H9 (cell line): Measurements from ENCODE around the gene FABP1. TPM values are rescaled to one million over a fixed set of nuclear protein-coding genes. Genes with fewer than 3 reads are reported as not detected.

Experiments
- DNase-seq: peaks from one replicate; pipeline ENCODE4 v3.0.0-alpha.2; 2017
- H2AFZ ChIP-seq: one replicate; pipeline ENCODE4 v1.6.1; 2013; ENCODE audit warnings: mild to moderate bottlenecking, low read length, control low read depth, moderate library complexity
- H2AK5ac ChIP-seq: 2 replicates; pipeline ENCODE4 v1.6.1; 2013; ENCODE audit warnings: low read length, control low read depth, mixed read lengths; ENCODE audit not compliant: insufficient read length
- H2BK120ac ChIP-seq: one replicate; pipeline ENCODE4 v1.6.1; 2013; ENCODE audit warnings: low read depth, mild to moderate bottlenecking, low read length, control low read depth, inconsistent platforms; ENCODE audit not compliant: poor library complexity, severe bottlenecking
- H2BK12ac ChIP-seq: 2 replicates; pipeline ENCODE4 v1.6.1; 2013; ENCODE audit warnings: low read length, control low read depth, mixed read lengths, low read depth; ENCODE audit not compliant: insufficient read length
- H2BK15ac ChIP-seq: 2 replicates; pipeline ENCODE4 v1.6.1; 2013; ENCODE audit warnings: low read depth, low read length, control low read depth
- H2BK20ac ChIP-seq: one replicate; pipeline ENCODE4 v1.6.1; 2013; ENCODE audit warnings: low read depth, mild to moderate bottlenecking, low read length, control low read depth, inconsistent platforms; ENCODE audit not compliant: poor library complexity, severe bottlenecking
- H2BK5ac ChIP-seq: 2 replicates; pipeline ENCODE4 v1.6.1; 2013; ENCODE audit warnings: low read length, control low read depth, mixed read lengths; ENCODE audit not compliant: insufficient read length
- H3K14ac ChIP-seq: 2 replicates; pipeline ENCODE4 v1.6.1; 2013; ENCODE audit warnings: low read length, control low read depth; ENCODE audit not compliant: insufficient read depth
- H3K18ac ChIP-seq: 2 replicates; pipeline ENCODE4 v1.6.1; 2013; ENCODE audit warnings: low read depth, mild to moderate bottlenecking, mixed read lengths, low read length, control low read depth; ENCODE audit not compliant: insufficient read length
- H3K23ac ChIP-seq: 2 replicates; pipeline ENCODE4 v1.6.1; 2013; ENCODE audit warnings: low read length, control low read depth, mixed read lengths, low read depth; ENCODE audit not compliant: insufficient read length
- H3K23me2 ChIP-seq: 2 replicates; pipeline ENCODE4 v1.6.1; 2013; ENCODE audit warnings: low read depth, mild to moderate bottlenecking, mixed read lengths, low read length, control low read depth; ENCODE audit not compliant: insufficient read length, poor library complexity, severe bottlenecking
- H3K27ac ChIP-seq: 2 replicates; pipeline ENCODE4 v1.5.1; 2013; ENCODE audit warnings: low read length, control low read depth, mixed read lengths, low read depth; ENCODE audit not compliant: insufficient read length
- H3K27me3 ChIP-seq: 2 replicates; pipeline ENCODE4 v1.6.1; 2013; ENCODE audit warnings: low read length, control low read depth, inconsistent platforms; ENCODE audit not compliant: insufficient read depth
- H3K4ac ChIP-seq: 2 replicates; pipeline ENCODE4 v1.6.1; 2013; ENCODE audit warnings: low read depth, mild to moderate bottlenecking, control low read depth, inconsistent platforms, low read length, moderate library complexity
- H3K4me1 ChIP-seq: 2 replicates; pipeline ENCODE4 v1.6.1; 2013; ENCODE audit warnings: low read length, control low read depth, inconsistent platforms; ENCODE audit not compliant: insufficient read depth
- H3K4me2 ChIP-seq: 2 replicates; pipeline ENCODE4 v1.6.1; 2013; ENCODE audit warnings: low read length, control low read depth, mixed read lengths; ENCODE audit not compliant: insufficient read length, insufficient read depth
- H3K56ac ChIP-seq: 2 replicates; pipeline ENCODE4 v1.6.1; 2013; ENCODE audit warnings: low read depth, mild to moderate bottlenecking, mixed read lengths, low read length, control low read depth; ENCODE audit not compliant: insufficient read length
- H3K79me1 ChIP-seq: 2 replicates; pipeline ENCODE4 v1.6.1; 2013; ENCODE audit warnings: low read depth, mild to moderate bottlenecking, moderate library complexity, low read length, control low read depth, inconsistent platforms; ENCODE audit not compliant: insufficient read depth, poor library complexity, severe bottlenecking
- H3K79me2 ChIP-seq: 2 replicates; pipeline ENCODE4 v1.6.1; 2013; ENCODE audit warnings: low read length, control low read depth, inconsistent platforms; ENCODE audit not compliant: insufficient read depth
- H3K9ac ChIP-seq: 2 replicates; pipeline ENCODE4 v1.6.1; 2013; ENCODE audit warnings: low read length, control low read depth, mixed read lengths; ENCODE audit not compliant: insufficient read length; ENCODE audit errors: extremely low read depth
- H3K9me3 ChIP-seq: one replicate; pipeline ENCODE4 v1.6.1; 2013; ENCODE audit warnings: low read depth, low read length, inconsistent platforms; ENCODE audit not compliant: control insufficient read depth
- H3T11ph ChIP-seq: one replicate; pipeline ENCODE4 v1.6.1; 2013; ENCODE audit warnings: mild to moderate bottlenecking, low read length, control low read depth, inconsistent platforms
- H4K20me1 ChIP-seq: one replicate; pipeline ENCODE4 v1.6.1; 2013; ENCODE audit not compliant: control insufficient read depth, insufficient read length, insufficient read depth
- H4K5ac ChIP-seq: 2 replicates; pipeline ENCODE4 v1.6.1; 2013; ENCODE audit warnings: low read depth, mild to moderate bottlenecking, mixed read lengths, low read length, control low read depth; ENCODE audit not compliant: insufficient read length
- H4K8ac ChIP-seq: replicated peaks from 2 replicates; pipeline ENCODE4 v1.6.1; 2013; ENCODE audit warnings: low read length, control low read depth, mixed read lengths, low read depth; ENCODE audit not compliant: insufficient read length
- H4K91ac ChIP-seq: 2 replicates; pipeline ENCODE4 v1.6.1; 2013; ENCODE audit warnings: low read depth, mild to moderate bottlenecking, moderate library complexity, mixed read lengths, low read length, control low read depth; ENCODE audit not compliant: insufficient read length
- H3K27ac Mint-ChIP-seq, 3 experiments: 2 replicates in 2 of 3; 3 replicates in 1 of 3; pipeline ENCODE4 v1.8.0; 2020 to 2021; ENCODE audit warnings: mixed read lengths in 3 of 3, mild to moderate bottlenecking in 1 of 3, moderate library complexity in 1 of 3
- H3K27me3 Mint-ChIP-seq: 2 replicates; pipeline ENCODE4 v1.8.0; 2021; ENCODE audit warnings: low read depth, mild to moderate bottlenecking, moderate library complexity, mixed read lengths
- H3K36me3 Mint-ChIP-seq, 3 experiments: 2 replicates in 2 of 3; 3 replicates in 1 of 3; pipeline ENCODE4 v1.8.0; 2020 to 2021; ENCODE audit warnings: low read depth in 3 of 3, mixed read lengths in 3 of 3; ENCODE audit not compliant: insufficient read depth in 1 of 3
- H3K4me1 Mint-ChIP-seq, 2 experiments: 2 replicates each; pipeline ENCODE4 v1.8.0; 2020; ENCODE audit warnings: mixed read lengths in 2 of 2
- H3K4me3 Mint-ChIP-seq, 2 experiments: 2 replicates in 1 of 2; 3 replicates in 1 of 2; pipeline ENCODE4 v1.8.0; 2020 to 2021; ENCODE audit warnings: mild to moderate bottlenecking in 2 of 2, mixed read lengths in 2 of 2, moderate library complexity in 1 of 2
- H3K9me3 Mint-ChIP-seq, 2 experiments: 2 replicates in 1 of 2; 3 replicates in 1 of 2; pipeline ENCODE4 v1.8.0; 2020; ENCODE audit warnings: mild to moderate bottlenecking in 2 of 2, mixed read lengths in 2 of 2, moderate library complexity in 1 of 2
- WGBS: extraction: QIAGEN DNeasy Blood & Tissue Kit; methylation state at CpG from one replicate; pipeline ENCODE4 v1.1.7; 2013; ENCODE audit warnings: missing lambda C conversion rate, low lambda C conversion rate, mixed read lengths; ENCODE audit not compliant: insufficient read length; ENCODE audit errors: extremely low coverage; 5-methylcytosine and 5-hydroxymethylcytosine counted together
- total RNA-seq: library from RNA; stranded (reverse); gene quantifications from 2 replicates; pipeline ENCODE4 v1.2.1, GENCODE V29; 2021
- TF ChIP-seq, protein P1 (sequence below): fragments of 200-600 bp; sonication (generic); conservative IDR thresholded peaks from 3 replicates; pipeline ENCODE4 v1.8.0; 2021; ENCODE audit warnings: antibody characterized with exemption, mild to moderate bottlenecking

FABP1 gene
- total RNA-seq, 1 experiment from 2014 or later, result not detected

DNA sequence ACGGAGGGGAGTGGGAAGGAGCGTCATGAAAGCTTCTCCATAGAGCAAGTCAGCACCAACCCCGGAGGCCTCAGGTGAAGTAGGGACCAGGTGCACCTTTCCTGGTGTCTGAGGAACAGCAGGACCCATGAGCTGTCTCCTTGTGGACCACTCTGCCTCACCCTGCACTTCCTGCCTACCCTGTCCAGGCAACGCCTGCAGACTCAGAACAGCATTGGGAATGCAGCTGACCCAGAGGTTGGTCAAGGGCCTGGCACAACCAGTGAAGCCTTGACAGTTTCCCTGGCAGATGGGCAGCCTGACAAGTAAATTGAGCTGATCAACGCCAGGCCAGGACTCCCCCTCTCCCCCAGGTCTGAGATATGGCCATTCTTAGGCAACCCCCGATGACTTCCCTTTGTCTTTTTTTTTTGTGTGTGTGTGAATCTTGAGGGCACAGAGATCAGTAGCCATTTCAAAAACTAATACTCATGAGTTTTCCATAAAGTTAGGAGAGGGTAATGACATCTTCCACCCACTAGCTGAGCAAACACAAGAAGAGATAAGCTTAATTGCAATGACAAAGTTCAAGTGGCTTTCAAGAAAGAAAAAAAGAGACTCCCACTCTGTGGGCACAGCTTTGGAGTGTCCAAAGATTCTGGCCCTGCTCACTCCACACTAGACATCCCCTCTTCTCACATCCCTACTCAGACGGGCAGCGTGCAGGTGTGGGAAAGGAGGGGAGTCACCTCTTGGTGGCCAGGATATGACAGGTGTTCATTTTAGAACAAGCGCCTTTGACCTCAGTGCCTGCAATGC lies 3.5 kb upstream of the FABP1 start:
- Mint-ChIP-seq H3K27ac (no peak overlapping the region; a peak in 1 of 7 replicates), H3K9me3 (no peaks in the 10 kb centered on the region), H3K4me1 (peaks cover 0 to 4% of the 10 kb centered on the region in 2 experiments; a peak in 2 of 4 replicates), H3K4me3 (no peak overlapping the region), H3K36me3 (no peaks in the 10 kb centered on the region), H3K27me3 (peaks cover 15% of the 10 kb centered on the region)
- Histone ChIP-seq H4K5ac (no peak overlapping the region), H3K56ac (no peak overlapping the region), H2AK5ac (no peak overlapping the region), H3K18ac (no peak overlapping the region), H3K23ac (no peak overlapping the region), H3K9me3 (no peaks in the 10 kb centered on the region), H3K4ac (no peak overlapping the region), H2BK120ac (no peak overlapping the region), H3K4me2 (no peak overlapping the region), H2AFZ (no peak overlapping the region), H3K27me3 (no peaks in the 10 kb centered on the region), H3K79me2 (no peaks in the 10 kb centered on the region), H3K79me1 (no peaks in the 10 kb centered on the region), H3T11ph (no peak overlapping the region), H4K8ac (no peak overlapping the region), H3K23me2 (no peaks in the 10 kb centered on the region), H3K14ac (no peak overlapping the region; the same call in 1 of the 2 replicates), H2BK12ac (no peak overlapping the region), H3K27ac (no peak overlapping the region), H2BK15ac (no peak overlapping the region), H4K91ac (no peak overlapping the region), H2BK5ac (no peak overlapping the region), H3K9ac (no peak overlapping the region), H4K20me1 (no peaks in the 10 kb centered on the region), H2BK20ac (no peak overlapping the region), H3K4me1 (no peaks in the 10 kb centered on the region)
- DNase-seq, result no peak
- no CpG with 5 or more reads among the region's 9 CpGs for WGBS
- TF ChIP-seq, protein P1, sequence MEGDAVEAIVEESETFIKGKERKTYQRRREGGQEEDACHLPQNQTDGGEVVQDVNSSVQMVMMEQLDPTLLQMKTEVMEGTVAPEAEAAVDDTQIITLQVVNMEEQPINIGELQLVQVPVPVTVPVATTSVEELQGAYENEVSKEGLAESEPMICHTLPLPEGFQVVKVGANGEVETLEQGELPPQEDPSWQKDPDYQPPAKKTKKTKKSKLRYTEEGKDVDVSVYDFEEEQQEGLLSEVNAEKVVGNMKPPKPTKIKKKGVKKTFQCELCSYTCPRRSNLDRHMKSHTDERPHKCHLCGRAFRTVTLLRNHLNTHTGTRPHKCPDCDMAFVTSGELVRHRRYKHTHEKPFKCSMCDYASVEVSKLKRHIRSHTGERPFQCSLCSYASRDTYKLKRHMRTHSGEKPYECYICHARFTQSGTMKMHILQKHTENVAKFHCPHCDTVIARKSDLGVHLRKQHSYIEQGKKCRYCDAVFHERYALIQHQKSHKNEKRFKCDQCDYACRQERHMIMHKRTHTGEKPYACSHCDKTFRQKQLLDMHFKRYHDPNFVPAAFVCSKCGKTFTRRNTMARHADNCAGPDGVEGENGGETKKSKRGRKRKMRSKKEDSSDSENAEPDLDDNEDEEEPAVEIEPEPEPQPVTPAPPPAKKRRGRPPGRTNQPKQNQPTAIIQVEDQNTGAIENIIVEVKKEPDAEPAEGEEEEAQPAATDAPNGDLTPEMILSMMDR, result no peak
